Measurements from ENCODE around the gene ARPC1A.
A peak's percentile ranks its signal among the peaks of the same experiment; 100 is the strongest.
"Not testable (repeated sequence)": the region's sequence is repeated elsewhere in the genome, so short reads cannot be mapped to it uniquely, and the experiment has no call there.

Gene ARPC1A

DNA sequence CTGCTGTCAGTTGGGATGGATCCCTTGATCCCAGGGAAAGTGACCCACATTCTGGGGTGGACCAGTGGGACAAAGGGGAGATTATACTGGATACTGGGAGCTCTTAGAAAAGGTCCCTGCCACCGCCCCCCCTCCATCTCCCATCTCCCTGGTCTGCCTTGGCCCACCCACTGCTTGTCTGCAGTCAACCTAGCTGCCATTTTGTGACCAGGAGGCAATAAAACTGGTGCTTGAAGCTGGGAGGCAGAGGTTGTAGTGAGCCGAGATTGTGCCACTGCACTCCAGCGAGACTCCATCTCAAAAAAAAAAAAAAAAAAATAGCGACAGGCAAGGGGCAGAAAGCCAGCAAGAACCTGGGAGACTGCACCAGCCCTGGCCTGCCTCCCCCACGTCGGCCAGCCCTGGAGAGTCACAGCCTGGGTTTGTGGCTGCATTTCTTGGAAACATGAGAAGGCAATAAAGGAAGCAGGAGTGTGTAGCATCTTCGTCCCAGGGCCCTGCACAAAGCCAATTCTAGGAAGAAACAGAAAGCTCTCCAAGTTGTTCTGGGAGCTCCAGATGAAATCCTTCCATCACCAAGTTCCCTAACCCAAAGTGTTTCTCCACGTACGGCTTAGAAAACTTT lies 44.2 kb downstream of the ARPC1A start:
- DNase-seq (ENCODE audit: low read depth in 2 of 2) = no peak

DNA sequence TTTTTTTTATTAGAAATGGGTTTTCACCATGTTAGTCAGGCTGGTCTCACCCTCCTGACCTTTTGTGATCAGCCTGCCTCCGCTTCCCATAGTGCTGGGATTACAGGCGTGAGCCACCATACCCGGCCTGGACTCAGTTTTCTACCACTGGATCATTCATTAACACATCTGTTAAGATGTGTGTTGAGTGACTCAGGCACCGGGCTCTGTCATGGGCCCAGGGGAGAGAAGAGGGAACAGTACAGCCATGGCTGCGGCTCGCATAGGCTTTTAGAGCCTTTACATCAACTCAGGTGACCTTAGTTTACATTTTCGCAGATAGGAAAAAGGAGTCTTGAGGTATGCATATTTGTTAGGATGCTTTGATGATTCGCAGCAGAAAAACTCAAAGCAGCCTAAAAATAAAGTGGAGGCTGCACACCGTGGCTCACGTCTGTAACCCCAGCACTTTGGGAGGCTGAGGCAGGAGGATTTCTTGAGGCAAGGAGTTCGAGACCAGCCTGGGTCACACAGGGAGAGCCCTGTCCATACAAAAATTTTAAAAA lies 45.8 kb downstream of the ARPC1A start:
- no peak for DNase-seq (ENCODE audit: low read depth in 2 of 2)

DNA sequence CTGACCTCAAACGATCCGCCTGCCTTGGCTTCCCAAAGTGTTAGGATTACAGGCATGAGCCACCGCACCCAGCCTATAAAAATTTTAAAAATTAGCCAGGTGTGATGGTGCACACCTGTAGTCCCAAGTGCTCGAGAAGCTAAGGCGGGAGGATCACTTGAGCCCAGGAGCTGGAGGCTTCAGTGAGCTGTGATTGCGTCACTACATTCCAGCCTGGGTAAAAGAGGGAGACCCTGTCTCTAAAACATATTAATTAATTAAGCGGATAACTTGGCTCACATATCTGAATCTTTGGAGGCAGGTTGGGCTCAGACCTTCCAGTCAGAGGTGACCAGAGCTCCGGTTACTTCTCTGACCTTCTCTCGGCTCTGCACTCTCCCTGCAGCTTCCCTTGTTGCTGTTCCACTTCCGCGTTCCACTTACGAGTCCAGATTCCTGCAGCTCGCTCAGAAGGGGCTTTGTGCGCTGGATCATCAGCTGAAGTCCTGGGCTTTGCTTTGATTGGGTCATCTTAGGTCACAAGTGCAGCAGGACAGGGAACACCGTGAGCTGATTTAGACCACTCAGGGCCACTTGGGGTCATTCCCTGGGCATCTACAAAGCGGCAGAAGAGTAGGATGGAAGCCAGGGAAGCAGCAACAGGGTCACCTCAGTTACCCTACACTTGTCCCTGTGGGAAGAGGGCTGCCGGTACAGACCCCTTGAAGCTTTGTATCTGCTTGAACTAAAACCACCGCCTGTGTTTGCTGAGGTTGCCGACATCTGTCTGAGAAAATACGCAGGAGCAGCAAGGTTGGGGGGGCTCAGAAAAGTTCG lies 46.8 kb downstream of the ARPC1A start:
- no peak for DNase-seq (ENCODE audit: low read depth in 2 of 2)

GRCh38 chr7:99373091-99374066 lies 47.7 kb downstream of the ARPC1A start:
- DNase-seq (ENCODE audit: low read depth in 2 of 2) = no peak

- peak; percentile 68 to 82 for DNase-seq (ENCODE audit: low read depth in 2 of 2)
Measured at GRCh38 chr7:99374111-99375064, 48.7 kb downstream of the ARPC1A start, which contains the start of gene ARPC1B. Gene ARPC1B, plus strand, starts transcription at chr7:99374730. Its CDS starts 10,985 bp downstream, at chr7:99385715.

DNA sequence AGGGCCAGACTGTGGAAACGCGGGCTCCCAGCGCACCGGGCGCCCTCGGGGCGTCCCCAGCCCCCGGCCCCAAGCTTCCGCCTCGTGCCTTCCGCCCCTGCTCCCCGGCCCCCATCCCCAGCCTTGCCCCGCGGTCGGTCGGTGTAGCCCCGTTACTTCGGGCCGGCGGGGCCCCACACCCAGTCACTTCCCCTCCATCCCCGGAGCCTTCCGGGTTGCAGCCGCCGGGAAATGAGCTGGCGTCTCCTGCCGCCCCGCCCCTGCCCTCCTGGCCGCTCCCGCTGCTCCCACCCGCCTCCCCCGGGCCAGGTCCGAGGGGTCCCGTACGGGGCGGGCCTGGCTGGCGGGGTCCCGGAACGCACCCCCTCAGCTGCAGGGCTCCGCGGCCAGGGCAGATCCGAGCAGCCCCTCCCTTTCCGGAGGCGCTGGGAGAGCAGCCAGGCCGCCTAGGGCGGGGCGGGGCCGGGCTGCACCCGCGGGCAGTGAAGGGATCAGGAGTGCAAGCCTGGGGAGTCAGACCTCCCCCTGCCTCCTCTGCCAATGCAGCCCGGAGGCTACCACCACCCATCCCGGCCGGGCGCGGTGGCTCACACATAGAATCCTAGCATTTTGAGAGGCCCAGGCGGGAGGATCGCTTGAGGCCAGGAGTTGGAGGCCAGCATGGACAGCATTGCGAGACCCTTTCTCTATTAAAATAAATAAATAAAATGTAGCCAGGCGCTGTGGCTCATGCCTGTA lies 49.5 kb downstream of the ARPC1A start:
- DNase-seq (ENCODE audit: low read depth in 2 of 2) = peak; percentile 40 to 52

GRCh38 chr7:99379043-99379577 lies 53.4 kb downstream of the ARPC1A start:
- no peak for DNase-seq (ENCODE audit: low read depth in 2 of 2)

DNA sequence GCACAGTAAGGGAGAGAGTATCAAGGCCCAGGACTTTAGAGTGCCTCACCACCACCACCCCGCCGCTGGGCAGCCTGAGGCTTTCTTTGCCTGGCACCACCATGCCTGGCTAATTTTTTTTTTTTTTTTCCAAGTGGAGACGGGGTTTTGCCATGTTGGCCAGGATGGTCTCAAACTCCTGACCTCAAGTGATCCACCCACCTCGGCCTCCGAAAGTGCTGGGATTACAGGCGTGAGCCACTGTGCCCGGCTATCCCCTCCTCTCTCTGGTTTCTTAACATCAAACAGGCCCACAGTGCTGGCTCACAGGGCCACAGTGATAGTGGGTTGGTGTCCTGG lies 54.0 kb downstream of the ARPC1A start:
- DNase-seq (ENCODE audit: low read depth in 2 of 2) = not testable (repeated sequence)

DNA sequence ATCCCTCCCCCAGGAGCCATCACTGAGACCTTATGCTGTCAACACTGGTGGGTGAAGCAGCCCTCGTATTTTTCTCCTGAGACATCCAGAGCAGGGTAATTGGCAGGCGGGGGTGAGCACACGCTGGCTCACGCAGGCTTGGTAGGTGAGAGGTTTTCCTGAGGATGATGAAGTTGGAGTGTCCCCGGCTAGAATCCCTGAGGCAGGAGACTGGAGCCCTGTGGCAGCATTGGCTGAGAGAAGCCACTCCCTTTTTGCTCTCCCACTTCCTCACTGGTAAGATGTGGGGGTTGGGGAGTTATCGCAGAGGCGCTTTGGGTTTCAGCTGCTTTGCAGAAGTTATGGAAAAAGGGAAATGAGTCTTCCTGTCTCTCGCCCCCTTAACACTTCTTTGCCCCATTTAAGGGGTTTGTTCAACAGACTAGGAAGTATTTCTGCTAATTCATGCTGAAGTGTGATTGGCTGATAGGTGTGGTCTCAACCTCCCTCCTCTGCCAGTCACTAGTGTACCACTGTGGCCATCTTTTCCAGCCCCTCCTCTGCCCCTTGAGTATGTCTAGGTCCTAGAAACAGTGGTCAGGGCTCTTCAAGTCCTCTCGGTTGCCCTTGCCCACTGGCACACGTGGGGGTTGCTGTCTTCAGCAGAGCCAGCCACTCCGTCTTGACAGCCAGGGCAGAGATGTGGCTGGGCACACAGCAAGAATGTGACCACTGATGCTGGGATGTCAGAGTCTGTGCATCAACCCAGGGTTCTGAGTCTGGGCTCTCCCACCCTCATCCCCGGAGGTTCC lies 54.5 kb downstream of the ARPC1A start:
- peak; percentile 27 to 44 for DNase-seq (ENCODE audit: low read depth in 2 of 2)

- DNase-seq (ENCODE audit: low read depth in 2 of 2) = peak; percentile 80 to 83
Measured at GRCh38 chr7:99380823-99381663, 55.3 kb downstream of the ARPC1A start.

GRCh38 chr7:99381664-99382075 lies 56.0 kb downstream of the ARPC1A start:
- DNase-seq (ENCODE audit: low read depth in 2 of 2) = no peak

DNA sequence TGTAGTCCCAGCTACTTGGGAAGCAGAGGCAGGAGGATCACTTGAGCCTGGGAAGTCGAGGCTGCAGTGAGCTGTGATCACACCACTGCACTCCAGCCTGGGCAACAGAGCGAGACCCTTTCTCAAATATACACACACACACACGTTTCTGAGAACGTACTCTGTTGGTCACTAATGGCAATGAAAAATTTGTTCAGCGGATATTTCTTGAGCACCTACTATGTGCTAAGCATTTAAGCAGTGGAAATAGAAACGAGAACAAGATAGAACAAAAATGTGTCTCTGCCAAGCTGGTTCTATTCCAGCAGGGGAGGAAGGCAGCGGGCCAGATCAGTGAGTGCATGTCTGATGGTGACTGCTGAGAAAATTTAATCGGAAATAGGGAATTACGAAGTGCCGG lies 57.5 kb downstream of the ARPC1A start:
- no peak for DNase-seq (ENCODE audit: low read depth in 2 of 2)

GRCh38 chr7:99383791-99384370 lies 58.2 kb downstream of the ARPC1A start:
- no peak for DNase-seq (ENCODE audit: low read depth in 2 of 2)

DNA sequence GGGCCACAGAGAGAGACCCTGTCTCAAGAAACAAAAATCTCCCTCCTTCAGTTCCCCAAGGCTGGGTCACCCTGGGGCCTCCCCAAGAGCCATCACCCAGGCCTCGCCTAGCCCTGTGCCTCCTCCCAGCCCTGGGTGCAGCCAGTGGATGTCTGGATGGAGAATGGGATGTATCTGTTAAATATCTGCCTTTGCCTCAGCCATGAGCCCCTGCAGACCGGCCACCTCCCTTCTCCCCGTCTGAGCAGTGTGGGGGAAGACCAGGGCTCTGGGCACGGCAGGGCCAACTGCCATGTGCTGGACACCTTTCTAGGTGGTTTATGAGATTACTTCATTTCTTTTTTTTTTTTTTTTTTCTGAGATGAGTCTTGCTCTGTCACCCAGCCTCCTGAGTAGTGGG lies 58.8 kb downstream of the ARPC1A start:
- DNase-seq (ENCODE audit: low read depth in 2 of 2) = no peak

DNA sequence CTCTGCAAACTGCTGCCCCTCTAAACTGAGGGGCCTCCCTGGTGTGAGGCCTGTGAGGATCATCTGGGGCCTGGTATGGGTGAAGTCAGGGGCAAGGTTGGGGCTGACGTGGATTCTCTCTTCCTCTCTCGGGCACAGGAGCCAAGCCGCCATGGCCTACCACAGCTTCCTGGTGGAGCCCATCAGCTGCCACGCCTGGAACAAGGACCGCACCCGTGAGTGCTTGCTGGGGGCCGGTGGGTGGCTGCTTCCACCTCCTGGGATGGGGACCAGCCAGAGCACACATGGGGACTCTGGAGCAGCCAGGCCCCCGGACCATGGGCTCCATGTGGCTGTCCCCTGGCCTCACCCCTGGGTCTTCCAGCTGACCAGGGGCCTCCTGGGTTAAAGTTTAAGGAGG lies 59.9 kb downstream of the ARPC1A start:
- DNase-seq (ENCODE audit: low read depth in 2 of 2) = no peak

GRCh38 chr7:99386584-99387238 lies 61.0 kb downstream of the ARPC1A start:
- DNase-seq (ENCODE audit: low read depth in 2 of 2) = no peak

DNA sequence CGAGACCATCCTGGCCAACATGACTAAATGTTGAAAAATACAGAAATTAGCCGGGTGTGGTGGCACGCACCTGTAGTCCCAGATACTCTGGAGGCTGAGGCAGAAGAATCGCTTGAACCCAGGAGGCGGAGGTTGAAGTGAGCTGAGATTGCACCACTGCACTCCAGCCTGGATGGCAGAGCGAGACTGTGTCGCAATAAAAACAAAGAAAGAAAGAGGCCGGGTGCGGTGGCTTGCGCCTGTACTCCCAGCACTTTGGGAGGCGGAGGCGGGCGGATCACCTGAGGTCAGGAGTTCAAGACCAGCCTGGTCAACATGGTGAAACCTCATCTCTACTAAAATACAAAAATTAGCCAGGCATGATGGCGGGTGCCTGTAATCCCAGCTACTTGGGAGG lies 61.5 kb downstream of the ARPC1A start:
- DNase-seq (ENCODE audit: low read depth in 2 of 2) = not testable (repeated sequence)

Measured in stimulated activated CD4-positive, alpha-beta T cell treated with anti-CD3 and anti-CD28 coated beads, Interleukin-12 subunit alpha, Interleukin-12 subunit beta, amount 100 ng/mL, for 24 hours (primary cell).